ENCODE measurements around the gene MAPK12.

Gene MAPK12

GRCh38 chr22:50225200-50225969 lies 36.1 kb downstream of the MAPK12 start:
- TF ChIP-seq Cebpa-rat (IDR thresholded peaks at IDR 0.05), result no peak
- peaks cover 87% of the 10 kb centered on the region for H4K20me1 ChIP-seq
- no peak overlapping the region for H3K4me3 ChIP-seq
- no peaks in the 10 kb centered on the region for H3K27me3 ChIP-seq
- H3K4me2 ChIP-seq, result peak overlapping the region; percentile 87
- peaks cover 88% of the 10 kb centered on the region for H3K4me1 ChIP-seq
- no peak overlapping the region for H3K9ac ChIP-seq
- H3K9me3 ChIP-seq, result no peaks in the 10 kb centered on the region
- H3K36me3 ChIP-seq, result peaks cover 66% of the 10 kb centered on the region
- no peak overlapping the region for H3K27ac ChIP-seq

GRCh38 chr22:50224071-50224470 lies 37.4 kb downstream of the MAPK12 start:
- no peak overlapping the region for H3K4me2 ChIP-seq
- H3K27ac ChIP-seq, result no peak overlapping the region
- no peaks in the 10 kb centered on the region for H3K9me3 ChIP-seq
- H3K9ac ChIP-seq, result no peak overlapping the region
- peaks cover 68% of the 10 kb centered on the region for H3K36me3 ChIP-seq
- peaks cover 90% of the 10 kb centered on the region for H4K20me1 ChIP-seq
- no peaks in the 10 kb centered on the region for H3K27me3 ChIP-seq
- no peak for TF ChIP-seq Cebpa-rat (IDR thresholded peaks at IDR 0.05)
- H3K4me1 ChIP-seq, result peaks cover 88% of the 10 kb centered on the region
- H3K4me3 ChIP-seq, result no peak overlapping the region

- H3K27me3 ChIP-seq, result no peaks in the 10 kb centered on the region
- no peak overlapping the region for H3K27ac ChIP-seq
- H3K4me3 ChIP-seq, result no peak overlapping the region
- no peak for TF ChIP-seq Cebpa-rat (IDR thresholded peaks at IDR 0.05)
- peaks cover 88% of the 10 kb centered on the region for H3K4me1 ChIP-seq
- H3K9me3 ChIP-seq, result no peaks in the 10 kb centered on the region
- H3K4me2 ChIP-seq, result peak overlapping the region; percentile 77
- peaks cover 79% of the 10 kb centered on the region for H3K36me3 ChIP-seq
- peak overlapping the region; percentile 22; the same call in 1 of the 2 replicates for H3K9ac ChIP-seq
- peaks cover 90% of the 10 kb centered on the region for H4K20me1 ChIP-seq
Measured at GRCh38 chr22:50222508-50222907, 39.0 kb downstream of the MAPK12 start.

- Histone ChIP-seq H3K27me3 (no peaks in the 10 kb centered on the region), H3K9me3 (no peaks in the 10 kb centered on the region), H3K27ac (no peak overlapping the region), H3K36me3 (peaks cover 87% of the 10 kb centered on the region), H3K4me2 (peak overlapping the region; percentile 77), H3K4me1 (peaks cover 88% of the 10 kb centered on the region), H3K9ac (peak overlapping the region; percentile 22; the same call in 1 of the 2 replicates), H4K20me1 (peaks cover 90% of the 10 kb centered on the region), H3K4me3 (peak overlapping the region; percentile 17; the same call in 1 of the 2 replicates)
- TF ChIP-seq Cebpa-rat (IDR thresholded peaks at IDR 0.05), result no peak
Measured at GRCh38 chr22:50221410-50222300, 39.8 kb downstream of the MAPK12 start.

- Histone ChIP-seq H3K36me3 (peaks cover 92% of the 10 kb centered on the region), H4K20me1 (peaks cover 93% of the 10 kb centered on the region), H3K4me1 (peaks cover 85% of the 10 kb centered on the region), H3K4me3 (no peak overlapping the region; the same call in 1 of the 2 replicates), H3K27ac (no peak overlapping the region; the same call in 1 of the 2 replicates), H3K9ac (no peak overlapping the region), H3K27me3 (no peaks in the 10 kb centered on the region), H3K4me2 (peak overlapping the region; percentile 80), H3K9me3 (no peaks in the 10 kb centered on the region)
- no peak for TF ChIP-seq Cebpa-rat (IDR thresholded peaks at IDR 0.05)
Measured at GRCh38 chr22:50220603-50221409, 40.7 kb downstream of the MAPK12 start.

GRCh38 chr22:50219800-50220602 lies 41.5 kb downstream of the MAPK12 start:
- no peak for TF ChIP-seq Cebpa-rat (IDR thresholded peaks at IDR 0.05)
- peaks cover 91% of the 10 kb centered on the region for H3K36me3 ChIP-seq
- no peaks in the 10 kb centered on the region for H3K27me3 ChIP-seq
- H3K9ac ChIP-seq, result 0 out of 2 replicates have a peak overlapping the region, but pooled peaks have one; percentile 12
- no peak overlapping the region for H3K4me3 ChIP-seq
- H3K27ac ChIP-seq, result peak overlapping the region; percentile 35
- H3K4me1 ChIP-seq, result peaks cover 78% of the 10 kb centered on the region
- peaks cover 91% of the 10 kb centered on the region for H4K20me1 ChIP-seq
- H3K4me2 ChIP-seq, result peak overlapping the region; percentile 80
- H3K9me3 ChIP-seq, result no peaks in the 10 kb centered on the region

GRCh38 chr22:50218996-50219727 lies 42.3 kb downstream of the MAPK12 start:
- Histone ChIP-seq H3K27me3 (no peaks in the 10 kb centered on the region), H3K9ac (0 out of 2 replicates have a peak overlapping the region, but pooled peaks have one; percentile 12), H3K4me3 (no peak overlapping the region), H3K4me2 (peak overlapping the region; percentile 80), H3K27ac (peak overlapping the region; percentile 35; the same call in 1 of the 2 replicates), H3K36me3 (peaks cover 93% of the 10 kb centered on the region), H3K9me3 (no peaks in the 10 kb centered on the region), H4K20me1 (peaks cover 94% of the 10 kb centered on the region), H3K4me1 (peaks cover 75% of the 10 kb centered on the region)
- TF ChIP-seq Cebpa-rat (IDR thresholded peaks at IDR 0.05), result no peak

Measured in BLaER1 (cell line).